ENCODE measurements around the gene RAB1B. TPM values are rescaled to one million over a fixed set of nuclear protein-coding genes. Genes with fewer than 3 reads are reported as not detected.

Gene RAB1B
- total RNA-seq, 2 donors from 2014 or later = 116 to 178 TPM

DNA sequence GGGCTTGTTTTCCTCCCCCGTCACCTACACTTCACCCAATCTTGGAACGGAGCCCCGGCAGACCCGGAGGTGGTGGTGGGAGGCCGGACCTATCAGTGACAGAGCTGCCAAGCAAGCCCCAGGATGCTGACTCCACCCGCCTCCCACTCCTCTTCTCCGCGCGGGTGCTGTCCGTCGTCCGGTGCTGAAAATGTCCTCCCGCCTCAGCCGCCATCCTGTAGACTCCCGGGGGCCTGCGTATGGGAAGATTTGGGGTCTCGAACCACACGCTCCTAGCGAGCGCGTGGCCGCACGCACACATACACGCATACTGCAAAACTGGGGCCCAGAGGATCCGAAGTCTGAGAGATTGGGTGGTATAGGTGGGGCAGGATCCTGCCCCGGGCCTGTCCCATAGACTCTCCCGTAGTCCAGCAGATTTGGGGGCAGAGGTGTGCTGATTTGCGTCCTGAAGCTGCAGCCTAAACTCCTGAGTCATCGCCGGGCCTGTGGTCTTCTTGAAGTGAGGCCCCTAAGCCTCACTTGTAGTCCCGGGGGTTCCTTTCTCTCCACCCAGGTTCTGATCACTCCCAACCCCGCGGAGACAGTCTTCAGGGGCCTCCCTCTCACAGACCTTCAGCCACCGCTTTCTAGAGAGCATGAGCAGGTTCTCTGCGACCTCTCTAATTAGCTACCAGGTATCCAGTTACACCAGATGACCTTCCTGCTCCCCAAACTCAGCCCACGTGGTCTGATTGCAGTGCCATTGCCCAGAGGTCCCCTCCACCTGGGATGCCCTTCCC, 21.3 kb downstream of the RAB1B start:
- peak; percentile 73 for ATAC-seq (replicated peaks)
- H3K27ac Mint-ChIP-seq = peak overlapping the region; percentile 96
- peak overlapping the region; percentile 92 for H3K4me3 Mint-ChIP-seq
- H3K4me1 Mint-ChIP-seq = peaks cover 8% of the 10 kb centered on the region
- no peaks in the 10 kb centered on the region for H3K36me3 Mint-ChIP-seq (ENCODE audit: low read depth)
- H3K27me3 Mint-ChIP-seq = peaks cover 10% of the 10 kb centered on the region
- no peaks in the 10 kb centered on the region for H3K9me3 Mint-ChIP-seq

DNA sequence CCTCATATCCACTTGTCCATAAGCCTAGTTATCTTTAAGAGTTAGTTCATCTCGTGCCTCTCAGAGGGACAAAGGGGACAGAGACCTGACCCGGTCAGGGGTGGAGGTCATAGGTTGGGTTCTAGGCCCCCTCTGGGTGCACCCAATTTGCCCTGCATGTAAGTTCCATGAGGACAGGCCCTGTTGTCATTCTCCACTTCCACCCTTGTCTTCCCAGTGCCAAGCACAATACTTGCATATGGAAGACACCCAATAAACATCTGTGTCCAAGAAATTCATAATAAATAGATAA, 21.8 kb downstream of the RAB1B start:
- peak overlapping the region; percentile 96 for H3K27ac Mint-ChIP-seq
- ATAC-seq (replicated peaks) = no peak
- no peaks in the 10 kb centered on the region for H3K36me3 Mint-ChIP-seq (ENCODE audit: low read depth)
- H3K9me3 Mint-ChIP-seq = no peaks in the 10 kb centered on the region
- peak overlapping the region; percentile 92 for H3K4me3 Mint-ChIP-seq
- H3K4me1 Mint-ChIP-seq = peaks cover 8% of the 10 kb centered on the region
- peaks cover 10% of the 10 kb centered on the region for H3K27me3 Mint-ChIP-seq

DNA sequence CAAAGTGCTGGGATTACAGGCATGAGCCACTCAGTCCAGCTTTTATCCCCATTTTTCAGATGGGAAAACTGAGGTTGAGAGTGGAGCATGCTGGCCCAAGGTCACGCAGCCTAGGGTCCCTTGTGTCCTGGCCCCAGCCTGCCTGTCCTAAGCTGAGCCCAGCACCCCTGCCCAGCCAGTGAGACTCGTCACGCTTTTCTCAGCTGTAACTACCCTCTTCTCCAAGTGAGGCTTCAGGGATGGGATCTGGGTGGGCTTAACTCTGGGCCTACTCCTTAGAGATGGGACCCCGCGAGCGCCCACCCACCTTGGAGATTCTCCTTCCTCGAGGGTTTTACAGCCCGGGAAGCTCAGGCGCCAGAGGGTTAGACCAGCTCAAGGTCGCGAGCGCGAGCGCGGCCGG, 22.9 kb downstream of the RAB1B start:
- no peaks in the 10 kb centered on the region for H3K9me3 Mint-ChIP-seq
- no peak overlapping the region for H3K27ac Mint-ChIP-seq
- H3K27me3 Mint-ChIP-seq = peaks cover 10% of the 10 kb centered on the region
- no peak for ATAC-seq (replicated peaks)
- H3K4me3 Mint-ChIP-seq = peak overlapping the region; percentile 92
- no peaks in the 10 kb centered on the region for H3K36me3 Mint-ChIP-seq (ENCODE audit: low read depth)
- H3K4me1 Mint-ChIP-seq = peaks cover 8% of the 10 kb centered on the region

DNA sequence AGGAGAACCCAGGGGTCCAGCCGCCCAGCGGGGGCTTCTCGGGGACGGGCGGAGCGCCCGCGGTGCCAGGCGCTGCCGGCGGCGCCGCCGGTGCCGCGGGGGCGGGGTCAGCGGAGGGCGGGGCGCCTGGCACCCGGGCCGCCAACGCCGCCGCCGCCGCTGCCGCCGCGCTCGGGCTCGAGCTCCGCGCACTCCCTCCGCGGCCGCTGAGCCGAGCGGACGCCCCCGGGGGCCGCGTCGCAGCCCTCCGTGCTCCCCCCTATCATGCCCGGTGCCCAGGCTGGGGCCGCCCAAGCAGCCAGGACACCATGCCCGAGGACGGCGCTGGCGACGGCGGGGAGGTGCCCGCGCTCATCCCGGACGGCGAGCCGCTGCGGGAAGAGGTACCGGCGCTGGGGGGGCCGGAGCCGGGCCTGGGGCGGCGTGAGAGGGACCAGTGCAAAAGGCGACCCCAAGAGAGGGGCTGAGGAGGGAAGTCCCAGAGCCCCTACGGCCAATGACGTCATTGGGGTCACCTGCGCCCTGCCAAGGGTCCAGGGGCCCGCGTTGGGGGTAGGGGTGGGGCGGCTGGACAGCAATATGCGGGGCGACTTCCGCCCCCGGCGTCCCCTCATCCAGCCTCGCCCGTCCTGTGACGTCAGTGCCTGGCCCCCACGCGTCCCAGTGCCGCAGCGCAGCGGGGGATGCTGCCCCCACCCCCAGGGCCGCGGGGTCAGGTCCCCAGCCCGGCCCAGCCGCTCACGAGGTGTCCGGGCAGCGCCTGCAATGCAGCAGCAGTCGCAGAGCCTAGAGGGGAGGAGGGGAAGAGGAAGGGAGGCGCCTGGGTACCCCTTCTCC, 23.5 kb downstream of the RAB1B start, which contains the start of gene TMEM151A:
TMEM151A (plus strand) TSS at position 189 of the 837 bp plus-strand sequence; CDS start at position 309, 120 bp downstream.
- Mint-ChIP-seq H3K27ac (peak within 1 kb of the TSS; percentile 96), H3K4me1 (peaks cover 8% of the 10 kb centered on the region), H3K9me3 (no peaks in the 10 kb centered on the region), H3K36me3 (ENCODE audit: low read depth) (no peaks in the 10 kb centered on the region), H3K4me3 (peak within 1 kb of the TSS; percentile 92), H3K27me3 (peaks cover 10% of the 10 kb centered on the region)
- ATAC-seq (replicated peaks) = no peak

DNA sequence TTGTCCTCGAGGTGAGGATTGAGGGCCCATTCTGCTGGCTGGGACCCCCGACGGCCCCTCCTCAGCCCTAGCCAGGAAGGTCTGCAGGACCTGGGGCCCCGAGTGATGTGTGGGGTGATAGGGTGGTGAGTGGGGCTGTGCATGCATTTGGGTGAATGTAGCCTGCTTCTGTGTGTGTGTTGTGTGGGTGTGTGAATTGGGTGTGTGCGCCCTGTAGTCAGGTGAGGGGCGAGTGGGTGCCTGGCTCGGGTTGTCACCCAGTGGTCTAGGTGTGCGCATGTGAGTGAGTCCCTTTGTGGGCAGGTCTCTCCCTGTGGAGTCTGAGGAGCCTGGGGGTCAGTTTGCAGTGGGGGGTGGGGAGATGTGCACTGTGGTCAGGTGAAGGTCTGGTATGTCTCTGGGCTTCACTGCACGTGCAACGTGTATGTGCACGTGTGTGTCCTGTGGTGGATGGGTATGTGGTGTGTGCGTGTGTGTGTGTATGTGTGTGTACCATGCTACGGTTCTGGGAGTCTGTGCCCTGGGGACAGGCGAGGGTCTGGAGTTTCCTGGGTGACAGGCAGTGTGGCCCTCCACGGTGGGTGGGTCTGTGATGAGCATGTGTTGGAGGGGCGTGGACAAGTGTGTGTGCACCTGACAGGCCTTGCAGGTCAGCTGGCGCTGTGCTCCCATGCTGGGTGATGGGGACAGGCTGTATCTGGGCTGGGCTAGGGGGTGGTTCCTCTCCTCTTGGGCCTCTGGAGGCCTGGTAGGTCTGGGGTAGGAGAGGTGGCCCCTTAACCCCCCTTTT, 24.3 kb downstream of the RAB1B start:
- Mint-ChIP-seq H3K27me3 (peaks cover 10% of the 10 kb centered on the region), H3K36me3 (ENCODE audit: low read depth) (no peaks in the 10 kb centered on the region), H3K4me1 (peaks cover 8% of the 10 kb centered on the region), H3K9me3 (no peaks in the 10 kb centered on the region), H3K27ac (no peak overlapping the region), H3K4me3 (peak overlapping the region; percentile 35)
- no peak for ATAC-seq (replicated peaks)

DNA sequence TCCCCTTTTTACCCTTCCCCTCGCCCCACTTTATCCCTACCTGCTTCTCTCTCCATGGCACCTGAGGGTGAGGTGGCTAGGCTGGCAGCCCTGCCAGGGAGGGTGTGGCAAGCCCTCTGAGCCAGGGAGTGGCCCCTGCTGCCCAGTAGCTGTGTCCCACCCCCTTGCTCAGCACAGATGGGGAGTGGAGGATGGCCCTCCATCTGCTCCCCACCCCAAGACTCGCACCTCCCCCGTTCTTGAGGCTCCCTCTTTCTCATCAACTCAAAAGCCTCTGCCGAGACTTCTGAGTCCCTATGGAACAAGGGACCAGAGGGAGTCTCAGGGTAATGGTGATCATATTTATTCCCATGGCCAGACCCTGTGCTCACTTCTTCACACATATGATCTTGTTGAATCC, 24.9 kb downstream of the RAB1B start:
- Mint-ChIP-seq H3K27ac (no peak overlapping the region), H3K4me1 (peaks cover 8% of the 10 kb centered on the region), H3K36me3 (ENCODE audit: low read depth) (no peaks in the 10 kb centered on the region), H3K27me3 (peaks cover 10% of the 10 kb centered on the region), H3K9me3 (no peaks in the 10 kb centered on the region), H3K4me3 (no peak overlapping the region)
- ATAC-seq (replicated peaks) = no peak

DNA sequence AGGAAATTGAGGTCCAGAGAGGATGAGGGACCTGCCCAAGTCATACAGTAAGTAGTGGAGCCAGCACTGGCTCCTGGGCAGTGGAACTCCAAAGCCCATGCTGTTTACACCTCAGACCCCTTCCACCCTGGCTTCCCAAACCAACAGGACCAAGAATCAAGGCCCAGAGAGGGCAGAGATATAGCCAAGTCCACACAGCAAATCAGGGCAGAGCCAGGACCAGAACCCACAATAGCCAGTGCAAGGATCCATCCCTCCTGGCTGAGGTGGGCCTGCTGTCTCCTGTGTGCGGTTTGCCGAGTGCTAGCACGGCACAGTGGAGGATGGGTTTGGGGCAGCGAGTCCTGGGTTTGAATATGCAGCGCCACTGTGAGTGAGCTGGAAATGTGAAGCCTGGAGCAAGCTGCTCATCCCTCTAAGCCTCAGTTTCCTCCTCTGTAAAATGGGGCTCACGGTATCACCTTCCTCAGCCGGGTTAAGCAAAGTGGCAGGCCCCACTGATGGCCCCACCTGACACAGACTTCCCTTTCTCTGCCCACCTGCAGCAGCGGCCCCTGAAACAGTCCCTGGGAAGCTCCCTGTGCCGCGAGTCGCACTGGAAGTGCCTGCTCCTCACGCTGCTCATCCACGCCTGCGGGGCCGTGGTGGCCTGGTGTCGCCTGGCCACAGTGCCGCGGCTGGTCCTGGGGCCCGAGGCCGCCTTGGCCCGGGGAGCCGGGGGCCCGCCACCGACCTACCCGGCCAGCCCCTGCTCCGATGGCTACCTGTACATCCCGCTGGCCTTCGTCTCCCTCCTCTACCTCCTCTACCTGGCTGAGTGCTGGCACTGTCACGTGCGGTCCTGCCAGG, 25.6 kb downstream of the RAB1B start:
- no peaks in the 10 kb centered on the region for H3K9me3 Mint-ChIP-seq
- no peak overlapping the region for H3K27ac Mint-ChIP-seq
- no peak for ATAC-seq (replicated peaks)
- peaks cover 10% of the 10 kb centered on the region for H3K27me3 Mint-ChIP-seq
- H3K4me3 Mint-ChIP-seq = no peak overlapping the region
- no peaks in the 10 kb centered on the region for H3K36me3 Mint-ChIP-seq (ENCODE audit: low read depth)
- peaks cover 8% of the 10 kb centered on the region for H3K4me1 Mint-ChIP-seq

- no peak for ATAC-seq (replicated peaks)
- Mint-ChIP-seq H3K27me3 (peaks cover 10% of the 10 kb centered on the region), H3K4me3 (no peak overlapping the region), H3K36me3 (ENCODE audit: low read depth) (no peaks in the 10 kb centered on the region), H3K4me1 (peaks cover 8% of the 10 kb centered on the region), H3K9me3 (no peaks in the 10 kb centered on the region), H3K27ac (no peak overlapping the region)
Measured at GRCh38 chr11:66294626-66295620, 26.5 kb downstream of the RAB1B start.

GRCh38 chr11:66297610-66298009, 29.2 kb downstream of the RAB1B start:
- Mint-ChIP-seq H3K4me1 (no peaks in the 10 kb centered on the region), H3K9me3 (no peaks in the 10 kb centered on the region), H3K4me3 (no peak overlapping the region), H3K27me3 (peaks cover 8% of the 10 kb centered on the region), H3K27ac (no peak overlapping the region), H3K36me3 (ENCODE audit: low read depth) (no peaks in the 10 kb centered on the region)
- no peak for ATAC-seq (replicated peaks)

- no peak overlapping the region for H3K4me3 Mint-ChIP-seq
- H3K9me3 Mint-ChIP-seq = no peaks in the 10 kb centered on the region
- H3K36me3 Mint-ChIP-seq (ENCODE audit: low read depth) = no peaks in the 10 kb centered on the region
- no peaks in the 10 kb centered on the region for H3K27me3 Mint-ChIP-seq
- H3K27ac Mint-ChIP-seq = no peak overlapping the region
- H3K4me1 Mint-ChIP-seq = no peaks in the 10 kb centered on the region
- ATAC-seq (replicated peaks) = no peak
Measured at GRCh38 chr11:66299186-66299585, 30.7 kb downstream of the RAB1B start.

- H3K27ac Mint-ChIP-seq = no peak overlapping the region
- no peak for ATAC-seq (replicated peaks)
- H3K4me3 Mint-ChIP-seq = no peak overlapping the region
- no peaks in the 10 kb centered on the region for H3K9me3 Mint-ChIP-seq
- H3K36me3 Mint-ChIP-seq (ENCODE audit: low read depth) = no peaks in the 10 kb centered on the region
- H3K27me3 Mint-ChIP-seq = no peaks in the 10 kb centered on the region
- H3K4me1 Mint-ChIP-seq = no peaks in the 10 kb centered on the region
Measured at GRCh38 chr11:66302656-66303055, 34.2 kb downstream of the RAB1B start.

- Mint-ChIP-seq H3K4me3 (no peak overlapping the region), H3K9me3 (no peaks in the 10 kb centered on the region), H3K27ac (no peak overlapping the region), H3K4me1 (no peaks in the 10 kb centered on the region), H3K36me3 (ENCODE audit: low read depth) (no peaks in the 10 kb centered on the region), H3K27me3 (no peaks in the 10 kb centered on the region)
- no peak for ATAC-seq (replicated peaks)
Measured at GRCh38 chr11:66309475-66309874, 41.0 kb downstream of the RAB1B start.

DNA sequence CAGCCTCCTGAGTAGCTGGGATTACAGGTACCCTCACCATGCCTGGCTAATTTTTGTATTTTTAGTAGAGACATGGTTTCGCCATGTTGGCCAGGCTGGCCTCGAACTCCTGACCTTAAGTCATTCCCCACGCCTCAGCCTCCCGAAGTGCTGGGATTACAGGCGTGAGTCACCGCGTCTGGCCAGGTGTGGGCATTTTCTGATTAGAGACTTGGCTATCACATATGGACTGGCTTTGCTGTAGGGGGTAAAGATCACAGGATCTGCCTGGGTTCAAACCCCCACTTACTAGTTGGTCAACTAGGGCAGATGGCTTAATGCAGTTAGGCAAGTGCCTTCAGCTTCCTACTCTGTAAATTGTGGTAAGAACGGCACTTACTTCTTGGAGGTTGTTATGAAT, 41.9 kb downstream of the RAB1B start:
- Mint-ChIP-seq H3K4me3 (no peak overlapping the region), H3K4me1 (peaks cover under 1% of the 10 kb centered on the region), H3K36me3 (ENCODE audit: low read depth) (no peaks in the 10 kb centered on the region), H3K27me3 (no peaks in the 10 kb centered on the region), H3K9me3 (no peaks in the 10 kb centered on the region), H3K27ac (no peak overlapping the region)
- ATAC-seq (replicated peaks) = no peak
